ENCODE results near the gene SPATS2.
A peak's percentile ranks its signal among the peaks of the same experiment; 100 is the strongest.

SPATS2 gene

GRCh38 chr12:49358483-49359141, 8.7 kb upstream of the SPATS2 start:
- Histone ChIP-seq H3K9me3 (ENCODE audit: control insufficient read depth in 2 of 2, low read length in 2 of 2) (no peaks in the 10 kb centered on the region), H3K4me3 (ENCODE audit: low read length in 2 of 2) (no peak overlapping the region), H3K4me1 (ENCODE audit: control insufficient read depth, insufficient read depth, low read length) (no peaks in the 10 kb centered on the region), H3K27me3 (ENCODE audit: control insufficient read depth in 1 of 2, insufficient read depth in 2 of 2, low read length in 2 of 2) (no peaks in the 10 kb centered on the region), H3K36me3 (ENCODE audit: control insufficient read depth in 2 of 2, insufficient read depth in 2 of 2, low read length in 2 of 2) (no peaks in the 10 kb centered on the region), H3K27ac (ENCODE audit: low read length) (no peak overlapping the region), H3K9ac (ENCODE audit: low read length in 2 of 2) (no peak overlapping the region)

DNA sequence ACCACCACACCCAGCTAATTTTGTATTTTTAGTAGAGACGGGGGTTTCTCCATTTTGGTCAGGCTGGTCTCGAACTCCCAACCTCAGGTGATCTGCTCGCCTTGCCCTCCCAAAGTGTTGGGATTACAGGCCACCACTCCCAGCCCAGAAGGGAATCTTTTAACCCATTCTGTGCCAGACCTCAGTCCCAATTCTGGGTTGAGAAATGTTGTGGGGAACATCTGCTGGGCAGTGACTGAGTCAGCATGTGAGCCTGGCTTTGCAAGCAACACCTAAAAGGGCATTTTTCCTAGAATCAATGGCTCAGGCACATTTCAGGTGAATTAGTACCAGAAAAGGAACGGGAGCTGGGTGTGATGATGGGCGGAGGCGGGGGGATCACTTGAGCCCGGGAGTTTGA, 7.6 kb upstream of the SPATS2 start:
- Histone ChIP-seq H3K9me3 (ENCODE audit: control insufficient read depth in 2 of 2, low read length in 2 of 2) (no peaks in the 10 kb centered on the region), H3K4me3 (ENCODE audit: low read length in 2 of 2) (no peak overlapping the region), H3K9ac (ENCODE audit: low read length in 2 of 2) (no peak overlapping the region), H3K27ac (ENCODE audit: low read length) (no peak overlapping the region), H3K4me1 (ENCODE audit: control insufficient read depth, insufficient read depth, low read length) (no peaks in the 10 kb centered on the region), H3K27me3 (ENCODE audit: control insufficient read depth in 1 of 2, insufficient read depth in 2 of 2, low read length in 2 of 2) (no peaks in the 10 kb centered on the region), H3K36me3 (ENCODE audit: control insufficient read depth in 2 of 2, insufficient read depth in 2 of 2, low read length in 2 of 2) (no peaks in the 10 kb centered on the region)

DNA sequence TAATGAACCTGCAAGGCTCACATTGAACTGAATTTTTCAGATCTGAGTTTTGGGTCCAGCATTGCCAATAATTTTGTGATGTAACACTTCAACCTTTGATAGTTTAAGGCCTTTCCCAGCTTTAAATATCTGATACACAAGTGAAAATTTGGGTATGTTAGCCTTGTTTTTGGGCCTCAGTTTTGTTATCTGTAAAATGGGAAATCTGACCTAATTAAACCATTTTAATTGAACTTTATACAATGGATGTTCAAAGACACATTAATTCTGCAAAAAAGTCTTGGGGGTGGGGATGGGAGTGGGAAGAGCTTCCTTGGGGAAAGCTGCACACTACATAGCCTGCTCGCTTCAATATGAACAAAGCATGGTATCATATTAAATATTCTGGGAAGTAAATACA, 5.2 kb upstream of the SPATS2 start:
- Histone ChIP-seq H3K9me3 (ENCODE audit: control insufficient read depth in 2 of 2, low read length in 2 of 2) (no peaks in the 10 kb centered on the region), H3K4me3 (ENCODE audit: low read length in 2 of 2) (no peak overlapping the region), H3K9ac (ENCODE audit: low read length in 2 of 2) (no peak overlapping the region)

GRCh38 chr12:49364989-49365388, 2.3 kb upstream of the SPATS2 start:
- peaks cover 5% of the 10 kb centered on the region for H3K4me1 ChIP-seq (ENCODE audit: control insufficient read depth, insufficient read depth, low read length)
- H3K27ac ChIP-seq (ENCODE audit: low read length) = no peak overlapping the region
- no peaks in the 10 kb centered on the region for H3K9me3 ChIP-seq (ENCODE audit: control insufficient read depth in 2 of 2, low read length in 2 of 2)
- no peak overlapping the region for H3K9ac ChIP-seq (ENCODE audit: low read length in 2 of 2)
- H3K27me3 ChIP-seq (ENCODE audit: control insufficient read depth in 1 of 2, insufficient read depth in 2 of 2, low read length in 2 of 2) = no peaks in the 10 kb centered on the region
- no peaks in the 10 kb centered on the region for H3K36me3 ChIP-seq (ENCODE audit: control insufficient read depth in 2 of 2, insufficient read depth in 2 of 2, low read length in 2 of 2)
- no peak overlapping the region for H3K4me3 ChIP-seq (ENCODE audit: low read length in 2 of 2)

More for the DNA sequence above, 5.2 kb upstream of the SPATS2 start:
- H3K27me3 ChIP-seq (ENCODE audit: control insufficient read depth in 1 of 2, insufficient read depth in 2 of 2, low read length in 2 of 2) = no peaks in the 10 kb centered on the region
- no peak overlapping the region for H3K27ac ChIP-seq (ENCODE audit: low read length)
- no peaks in the 10 kb centered on the region for H3K36me3 ChIP-seq (ENCODE audit: control insufficient read depth in 2 of 2, insufficient read depth in 2 of 2, low read length in 2 of 2)
- H3K4me1 ChIP-seq (ENCODE audit: control insufficient read depth, insufficient read depth, low read length) = peaks cover 5% of the 10 kb centered on the region

DNA sequence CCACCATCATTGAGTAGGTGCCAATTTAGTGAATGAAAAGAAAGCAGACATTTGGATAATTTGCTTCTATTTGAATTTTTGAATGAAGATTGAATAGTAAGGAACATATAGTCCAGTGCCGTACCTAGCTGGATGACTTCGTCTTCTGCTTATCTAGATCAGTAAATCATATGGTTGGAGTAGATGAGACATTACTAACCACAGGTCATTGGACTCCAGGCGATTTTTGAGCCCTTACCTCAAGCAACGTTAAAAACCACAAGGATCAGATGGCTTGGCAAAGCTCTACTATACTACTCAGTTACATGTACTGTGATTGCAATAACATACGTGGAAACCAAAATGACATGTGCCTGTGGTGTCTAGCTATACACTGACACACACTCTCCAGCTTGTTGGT, 1.7 kb upstream of the SPATS2 start:
- H3K9me3 ChIP-seq (ENCODE audit: control insufficient read depth in 2 of 2, low read length in 2 of 2) = no peaks in the 10 kb centered on the region
- peaks cover 5% of the 10 kb centered on the region for H3K4me1 ChIP-seq (ENCODE audit: control insufficient read depth, insufficient read depth, low read length)
- H3K9ac ChIP-seq (ENCODE audit: low read length in 2 of 2) = no peak overlapping the region
- H3K27me3 ChIP-seq (ENCODE audit: control insufficient read depth in 1 of 2, insufficient read depth in 2 of 2, low read length in 2 of 2) = no peaks in the 10 kb centered on the region
- no peak overlapping the region for H3K4me3 ChIP-seq (ENCODE audit: low read length in 2 of 2)
- no peaks in the 10 kb centered on the region for H3K36me3 ChIP-seq (ENCODE audit: control insufficient read depth in 2 of 2, insufficient read depth in 2 of 2, low read length in 2 of 2)
- no peak overlapping the region for H3K27ac ChIP-seq (ENCODE audit: low read length)

DNA sequence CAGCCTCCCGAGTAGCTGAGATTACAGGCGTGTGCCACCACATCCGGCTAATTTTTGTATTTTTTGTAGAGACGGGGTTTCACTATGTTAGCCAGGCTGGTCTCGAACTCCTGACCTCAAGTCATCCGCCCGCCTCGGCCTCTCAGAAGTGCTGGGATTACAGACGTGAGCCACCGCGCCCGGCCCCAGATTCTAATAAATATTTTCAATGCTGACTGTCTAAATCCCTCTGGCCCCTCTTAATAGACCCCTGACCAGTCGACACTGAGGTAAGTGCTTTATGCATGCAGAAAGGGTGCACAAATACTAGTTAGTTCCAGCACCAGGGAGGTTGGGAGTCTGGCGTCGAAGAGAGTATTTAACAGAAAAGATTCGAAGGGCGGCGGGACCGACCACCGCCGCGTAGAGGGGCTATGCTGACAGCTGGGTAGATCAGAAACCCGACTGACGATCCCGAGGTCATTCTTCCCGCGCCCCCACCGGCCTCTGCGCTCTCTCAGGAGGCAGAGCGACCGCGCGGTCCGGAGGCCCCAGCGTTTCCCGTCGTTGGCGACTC, 1.1 kb upstream of the SPATS2 start:
- Histone ChIP-seq H3K4me3 (ENCODE audit: low read length in 2 of 2) (peak overlapping the region; percentile 85 to 89), H3K27ac (ENCODE audit: low read length) (peak overlapping the region; percentile 81), H3K36me3 (ENCODE audit: control insufficient read depth in 2 of 2, insufficient read depth in 2 of 2, low read length in 2 of 2) (no peaks in the 10 kb centered on the region), H3K9ac (ENCODE audit: low read length in 2 of 2) (peak overlapping the region; percentile 87 to 91), H3K9me3 (ENCODE audit: control insufficient read depth in 2 of 2, low read length in 2 of 2) (no peaks in the 10 kb centered on the region), H3K4me1 (ENCODE audit: control insufficient read depth, insufficient read depth, low read length) (peaks cover 5% of the 10 kb centered on the region), H3K27me3 (ENCODE audit: control insufficient read depth in 1 of 2, insufficient read depth in 2 of 2, low read length in 2 of 2) (no peaks in the 10 kb centered on the region)

DNA sequence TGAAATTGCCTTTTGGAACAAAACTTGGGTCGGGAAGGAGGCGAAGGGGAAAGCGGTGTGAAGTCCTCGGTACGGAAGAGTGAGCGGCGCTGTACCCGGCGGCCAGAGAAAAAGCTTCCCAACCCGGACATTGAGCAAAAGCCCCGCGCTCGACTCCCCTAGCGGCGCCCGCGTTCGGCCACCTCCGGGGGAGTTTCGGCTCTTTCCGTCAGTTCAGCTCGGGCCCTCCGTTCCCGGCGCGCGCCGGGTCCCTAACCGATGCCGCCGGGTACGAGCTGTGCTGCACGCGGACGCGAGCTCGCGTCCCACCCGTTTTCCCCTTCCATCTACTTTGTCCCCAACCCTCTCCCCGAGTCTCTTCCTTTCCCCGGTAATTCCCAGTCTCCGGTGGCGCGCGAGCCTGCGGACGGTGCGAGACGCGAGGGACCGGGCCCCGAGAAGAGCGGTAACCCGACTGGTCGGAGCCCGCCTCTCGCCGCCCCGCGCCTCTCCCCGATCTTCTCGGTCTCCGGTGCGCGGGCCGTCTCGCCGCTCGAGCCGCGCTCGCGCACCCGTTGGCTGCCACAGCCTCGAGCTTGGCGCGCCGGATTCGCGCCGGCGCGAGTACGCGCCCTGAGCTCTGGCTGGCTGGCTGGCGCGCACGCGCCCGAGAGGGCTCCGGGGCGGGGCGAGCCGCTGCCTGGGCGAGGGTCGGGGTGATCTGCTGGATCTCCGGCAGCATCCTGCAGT, 446 bp upstream of the SPATS2 start:
- H3K9ac ChIP-seq (ENCODE audit: low read length in 2 of 2) = peak overlapping the region; percentile 87 to 91
- H3K27ac ChIP-seq (ENCODE audit: low read length) = peak overlapping the region; percentile 81
- no peaks in the 10 kb centered on the region for H3K27me3 ChIP-seq (ENCODE audit: control insufficient read depth in 1 of 2, insufficient read depth in 2 of 2, low read length in 2 of 2)
- H3K9me3 ChIP-seq (ENCODE audit: control insufficient read depth in 2 of 2, low read length in 2 of 2) = no peaks in the 10 kb centered on the region
- peak overlapping the region; percentile 85 to 89 for H3K4me3 ChIP-seq (ENCODE audit: low read length in 2 of 2)
- H3K36me3 ChIP-seq (ENCODE audit: control insufficient read depth in 2 of 2, insufficient read depth in 2 of 2, low read length in 2 of 2) = no peaks in the 10 kb centered on the region
- peaks cover 5% of the 10 kb centered on the region for H3K4me1 ChIP-seq (ENCODE audit: control insufficient read depth, insufficient read depth, low read length)

DNA sequence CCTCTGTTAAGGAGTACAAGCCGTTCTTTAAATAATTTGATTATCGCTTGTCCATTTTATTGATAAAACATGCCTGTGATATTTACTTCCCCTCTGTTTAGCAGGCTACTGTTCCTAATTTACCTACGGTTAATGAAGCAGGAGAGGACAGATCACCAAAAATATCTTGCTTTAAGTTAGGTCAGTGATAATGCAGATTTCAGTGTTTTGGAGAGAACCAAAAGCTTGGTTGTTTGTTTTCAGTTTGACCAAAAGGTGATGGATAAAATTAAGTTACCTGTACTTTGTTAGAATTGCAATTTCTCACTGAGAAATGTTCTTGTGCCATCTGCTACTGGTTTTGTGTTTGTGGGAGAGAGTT, 958 bp downstream of the SPATS2 start:
- H3K36me3 ChIP-seq (ENCODE audit: control insufficient read depth in 2 of 2, insufficient read depth in 2 of 2, low read length in 2 of 2) = no peaks in the 10 kb centered on the region
- H3K27ac ChIP-seq (ENCODE audit: low read length) = no peak overlapping the region
- peak overlapping the region in 1 of 2 donors; percentile 91 for H3K9ac ChIP-seq (ENCODE audit: low read length in 2 of 2)
- peaks cover 5% of the 10 kb centered on the region for H3K4me1 ChIP-seq (ENCODE audit: control insufficient read depth, insufficient read depth, low read length)
- H3K4me3 ChIP-seq (ENCODE audit: low read length in 2 of 2) = peak overlapping the region; percentile 85 to 86
- no peaks in the 10 kb centered on the region for H3K9me3 ChIP-seq (ENCODE audit: control insufficient read depth in 2 of 2, low read length in 2 of 2)
- no peaks in the 10 kb centered on the region for H3K27me3 ChIP-seq (ENCODE audit: control insufficient read depth in 1 of 2, insufficient read depth in 2 of 2, low read length in 2 of 2)

- no peak overlapping the region for H3K27ac ChIP-seq (ENCODE audit: low read length)
- H3K27me3 ChIP-seq (ENCODE audit: control insufficient read depth in 1 of 2, insufficient read depth in 2 of 2, low read length in 2 of 2) = no peaks in the 10 kb centered on the region
- no peaks in the 10 kb centered on the region for H3K9me3 ChIP-seq (ENCODE audit: control insufficient read depth in 2 of 2, low read length in 2 of 2)
- no peak overlapping the region for H3K9ac ChIP-seq (ENCODE audit: low read length in 2 of 2)
- no peaks in the 10 kb centered on the region for H3K36me3 ChIP-seq (ENCODE audit: control insufficient read depth in 2 of 2, insufficient read depth in 2 of 2, low read length in 2 of 2)
- peaks cover 5% of the 10 kb centered on the region for H3K4me1 ChIP-seq (ENCODE audit: control insufficient read depth, insufficient read depth, low read length)
- no peak overlapping the region for H3K4me3 ChIP-seq (ENCODE audit: low read length in 2 of 2)
Observed at GRCh38 chr12:49369411-49370145, 2.3 kb downstream of the SPATS2 start.

DNA sequence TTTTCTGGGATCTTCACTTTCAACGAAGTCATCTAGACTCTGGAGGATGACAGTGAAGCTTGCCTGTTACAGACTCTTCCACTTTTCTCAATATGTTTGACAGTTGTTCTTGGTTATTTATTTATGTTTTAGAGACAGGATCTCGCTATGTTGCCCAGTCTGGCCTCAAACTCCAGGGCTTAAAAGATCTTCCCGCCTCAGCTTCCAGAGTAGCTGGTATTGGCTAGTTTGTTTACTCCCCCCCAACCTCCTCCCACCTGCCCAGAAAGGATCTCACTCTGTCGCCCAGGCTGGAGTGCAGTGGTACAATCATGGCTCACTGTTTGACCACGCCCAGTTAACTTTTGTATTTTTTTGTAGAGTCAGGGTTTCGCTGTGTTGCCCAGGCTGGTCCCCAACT, 3.3 kb downstream of the SPATS2 start:
- H3K27me3 ChIP-seq (ENCODE audit: control insufficient read depth in 1 of 2, insufficient read depth in 2 of 2, low read length in 2 of 2) = no peaks in the 10 kb centered on the region
- H3K27ac ChIP-seq (ENCODE audit: low read length) = no peak overlapping the region
- no peaks in the 10 kb centered on the region for H3K36me3 ChIP-seq (ENCODE audit: control insufficient read depth in 2 of 2, insufficient read depth in 2 of 2, low read length in 2 of 2)
- H3K9ac ChIP-seq (ENCODE audit: low read length in 2 of 2) = no peak overlapping the region
- H3K4me3 ChIP-seq (ENCODE audit: low read length in 2 of 2) = no peak overlapping the region
- H3K9me3 ChIP-seq (ENCODE audit: control insufficient read depth in 2 of 2, low read length in 2 of 2) = no peaks in the 10 kb centered on the region
- H3K4me1 ChIP-seq (ENCODE audit: control insufficient read depth, insufficient read depth, low read length) = peaks cover 5% of the 10 kb centered on the region
